ENCODE data around the gene TXNL1.
A peak's percentile ranks its signal among the peaks of the same experiment; 100 is the strongest.
"Not testable (repeated sequence)": the region's sequence is repeated elsewhere in the genome, so short reads cannot be mapped to it uniquely, and the experiment has no call there.

TXNL1 gene

GRCh38 chr18:56638232-56639103 lies at the start of gene TXNL1:
Gene TXNL1 (minus strand): TSS chr18:56638592. CDS start chr18:56638440, 152 bp downstream.
- DNase-seq (ENCODE audit: low spot score), result peak; percentile 99

DNA sequence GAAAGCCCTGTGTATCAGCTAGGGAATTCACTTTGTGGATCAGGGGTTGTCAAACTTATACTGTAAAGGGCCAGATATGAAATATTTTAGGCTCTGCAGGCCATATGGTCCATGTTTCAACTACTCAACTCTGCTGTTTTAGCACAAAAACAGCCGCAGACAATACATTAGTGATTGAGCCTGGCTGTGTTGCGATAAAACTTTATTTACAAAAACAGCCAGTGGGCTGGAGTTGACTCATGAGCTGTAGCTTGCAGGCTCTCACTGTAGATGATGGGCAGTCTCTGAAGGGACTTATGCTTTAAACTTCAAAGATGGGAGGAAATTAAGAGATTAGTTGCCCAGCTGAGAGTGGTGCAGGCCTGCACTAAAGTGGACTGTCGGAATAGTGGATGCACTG lies 45.9 kb upstream of the TXNL1 start:
- DNase-seq (ENCODE audit: low spot score), result no peak

DNA sequence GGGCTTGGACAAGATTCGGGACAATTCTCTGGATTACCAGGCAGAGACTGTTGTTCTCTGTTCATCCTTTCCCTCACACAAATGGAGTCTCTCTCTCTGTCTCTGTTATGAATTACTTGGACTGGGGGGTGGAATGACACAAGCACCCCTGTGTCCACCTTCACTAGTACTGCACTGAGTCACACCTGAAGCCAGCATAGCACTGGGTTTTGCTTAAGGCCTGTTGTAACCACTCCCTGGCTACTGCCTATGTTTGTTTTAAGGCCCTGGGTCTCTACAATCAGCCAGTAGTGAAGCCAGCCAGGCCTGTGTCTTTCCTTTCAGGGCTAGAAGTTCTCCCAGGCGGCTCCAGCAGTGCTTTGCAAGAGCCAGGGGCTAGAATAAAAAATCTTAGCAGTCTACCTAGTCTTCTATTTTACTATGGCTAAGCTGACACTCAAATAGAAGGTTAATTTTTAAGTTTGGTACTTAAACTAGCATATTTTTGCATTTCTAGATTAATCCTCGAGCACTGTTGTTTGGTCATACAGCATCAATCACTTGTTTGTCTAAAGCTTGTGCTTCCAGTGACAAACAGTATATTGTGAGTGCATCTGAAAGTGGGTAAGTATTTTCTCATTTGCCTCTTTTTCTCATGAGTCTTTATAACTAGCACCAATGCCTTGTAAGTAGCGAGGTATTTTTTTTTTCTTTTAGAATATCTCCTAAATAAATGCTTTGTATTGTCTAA lies 40.6 kb upstream of the TXNL1 start:
- no peak for DNase-seq (ENCODE audit: low spot score)

DNA sequence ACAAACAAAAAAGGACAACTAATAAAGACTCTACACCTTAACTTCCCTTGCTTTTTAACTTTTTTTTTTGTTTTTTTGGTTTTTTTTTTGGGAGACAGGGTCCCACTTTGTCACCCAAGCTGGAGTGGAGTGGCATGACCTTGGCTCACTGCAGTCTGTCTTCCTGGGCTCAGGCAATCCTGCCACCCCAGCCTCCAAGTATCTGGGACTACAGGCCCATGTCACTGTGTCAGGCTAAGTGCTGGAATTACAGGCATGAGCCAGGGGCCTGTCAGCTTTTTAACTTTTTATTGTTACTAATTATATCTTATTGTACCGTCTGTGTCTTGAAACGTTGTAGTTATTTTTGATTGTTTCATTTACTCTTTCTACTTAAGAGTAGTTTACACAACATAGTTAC lies 38.2 kb upstream of the TXNL1 start:
- no peak for DNase-seq (ENCODE audit: low spot score)

- no peak for DNase-seq (ENCODE audit: low spot score)
Observed at GRCh38 chr18:56672981-56673380, 34.6 kb upstream of the TXNL1 start.

- no peak for DNase-seq (ENCODE audit: low spot score)
Observed at GRCh38 chr18:56672391-56672790, 34.0 kb upstream of the TXNL1 start.

GRCh38 chr18:56662902-56663301 lies 24.5 kb upstream of the TXNL1 start:
- no peak for DNase-seq (ENCODE audit: low spot score)

GRCh38 chr18:56662502-56662901 lies 24.1 kb upstream of the TXNL1 start:
- DNase-seq (ENCODE audit: low spot score), result no peak

- DNase-seq (ENCODE audit: low spot score), result no peak
Observed at GRCh38 chr18:56662063-56662408, 23.6 kb upstream of the TXNL1 start.

- DNase-seq (ENCODE audit: low spot score), result no peak
Observed at GRCh38 chr18:56661360-56662062, 23.1 kb upstream of the TXNL1 start.

DNA sequence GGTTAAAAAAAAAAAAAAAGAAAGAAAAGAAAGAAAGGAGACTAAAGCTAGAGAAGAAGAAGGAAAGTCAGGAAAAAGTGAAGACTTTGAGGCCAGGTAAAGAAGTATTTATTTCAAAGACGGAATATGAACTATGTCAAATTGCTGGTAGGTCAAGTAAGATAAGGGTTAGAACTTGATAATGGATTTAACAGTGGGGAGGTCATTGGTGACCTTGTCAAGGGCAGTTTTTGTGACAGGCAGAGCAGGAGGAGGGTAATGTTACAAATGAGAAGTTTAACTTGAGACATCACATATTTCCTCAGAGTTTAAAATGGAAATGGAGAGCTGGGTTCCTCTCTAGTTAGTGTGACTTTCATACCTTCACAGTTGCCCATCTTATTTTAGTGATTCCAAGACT lies 22.3 kb upstream of the TXNL1 start:
- DNase-seq (ENCODE audit: low spot score), result no peak

GRCh38 chr18:56659111-56659510 lies 20.7 kb upstream of the TXNL1 start:
- no peak for DNase-seq (ENCODE audit: low spot score)

DNA sequence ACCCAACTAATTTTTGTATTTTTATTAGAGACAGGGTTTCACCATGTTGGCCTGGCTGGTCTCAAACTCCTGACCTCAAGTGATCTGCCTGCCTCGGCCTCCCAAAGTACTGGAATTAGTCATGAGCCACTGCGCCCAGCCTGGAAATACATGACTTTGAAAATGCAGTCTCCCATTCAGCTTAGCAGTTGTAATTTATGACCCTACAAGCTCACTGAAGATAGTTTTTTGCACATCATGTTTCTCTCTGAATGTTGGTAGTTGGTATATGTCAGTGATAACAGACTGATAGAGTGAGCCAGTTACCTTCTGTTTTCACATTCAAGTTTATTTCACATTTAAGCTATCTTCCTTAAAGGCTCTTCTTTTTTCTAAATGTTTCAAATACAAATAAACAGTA lies 19.9 kb upstream of the TXNL1 start:
- DNase-seq (ENCODE audit: low spot score), result no peak

- not testable (repeated sequence) for DNase-seq (ENCODE audit: low spot score)
Observed at GRCh38 chr18:56654280-56654679, 15.9 kb upstream of the TXNL1 start.

DNA sequence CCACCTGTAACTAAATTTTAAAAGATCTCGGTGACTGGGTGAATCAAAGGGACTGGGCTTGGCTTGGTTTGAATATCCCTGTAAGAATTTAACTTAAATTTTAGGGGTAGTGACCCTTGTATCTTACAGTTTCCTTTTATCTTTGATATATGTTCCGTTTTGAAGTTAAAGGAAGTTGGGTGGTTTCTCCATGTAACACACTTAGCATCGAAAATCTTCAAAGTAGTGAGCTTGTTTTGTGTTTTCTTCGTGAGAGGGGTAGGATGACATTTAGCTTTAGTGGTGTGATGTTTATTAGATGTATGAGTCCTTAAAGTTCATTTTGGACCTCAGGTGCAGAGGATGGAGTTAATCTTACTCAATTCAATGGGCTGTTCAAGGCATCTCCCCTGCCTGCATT lies 14.4 kb upstream of the TXNL1 start:
- no peak for DNase-seq (ENCODE audit: low spot score)

- DNase-seq (ENCODE audit: low spot score), result no peak
Observed at GRCh38 chr18:56651771-56652092, 13.3 kb upstream of the TXNL1 start.

DNA sequence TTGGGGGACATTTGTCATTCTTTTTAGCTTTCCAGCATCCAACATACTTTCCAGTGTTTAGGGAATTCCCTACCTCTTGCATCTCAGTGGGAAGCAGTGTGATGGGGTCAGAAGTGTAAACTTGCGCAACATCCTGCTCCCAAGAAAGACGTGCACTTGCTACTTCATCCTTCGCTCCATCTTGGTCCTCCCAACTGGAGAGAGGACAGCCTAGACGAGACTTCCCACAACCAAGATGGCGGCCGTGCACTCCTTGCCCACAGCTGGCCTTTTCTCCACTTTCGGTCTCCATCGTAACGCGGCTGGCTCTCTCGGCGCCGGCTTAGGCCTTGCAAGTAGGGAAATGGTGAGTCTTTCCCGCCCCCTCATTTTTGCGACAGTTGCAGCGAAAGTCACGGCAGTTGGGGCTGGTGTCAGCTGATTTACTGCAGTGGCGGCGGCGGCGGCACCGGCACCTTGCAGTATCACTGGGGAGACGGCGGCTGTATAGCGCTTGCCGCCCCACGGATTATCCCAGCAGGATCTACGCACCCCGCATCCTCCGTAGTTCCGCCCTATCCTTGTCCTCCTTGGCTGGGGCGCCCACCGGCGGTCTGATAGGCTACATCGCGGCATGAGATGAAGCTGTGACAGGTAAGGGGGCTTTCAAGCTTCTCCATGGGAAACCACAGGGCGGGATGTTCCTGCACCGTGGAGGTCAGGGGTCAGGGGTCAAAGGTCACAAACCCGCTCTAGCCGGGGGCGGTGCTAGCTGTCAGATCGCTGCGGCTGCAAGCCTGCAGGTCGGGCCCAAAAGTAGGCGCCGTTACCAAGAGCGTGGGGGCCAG lies 12.8 kb upstream of the TXNL1 start, which contains the start of gene WDR7:
TSS of gene WDR7 (plus strand) at position 416 of the 827 bp plus-strand sequence. CDS start 21,157 bp downstream, outside the sequence.
- peak; percentile 87 for DNase-seq (ENCODE audit: low spot score)

DNA sequence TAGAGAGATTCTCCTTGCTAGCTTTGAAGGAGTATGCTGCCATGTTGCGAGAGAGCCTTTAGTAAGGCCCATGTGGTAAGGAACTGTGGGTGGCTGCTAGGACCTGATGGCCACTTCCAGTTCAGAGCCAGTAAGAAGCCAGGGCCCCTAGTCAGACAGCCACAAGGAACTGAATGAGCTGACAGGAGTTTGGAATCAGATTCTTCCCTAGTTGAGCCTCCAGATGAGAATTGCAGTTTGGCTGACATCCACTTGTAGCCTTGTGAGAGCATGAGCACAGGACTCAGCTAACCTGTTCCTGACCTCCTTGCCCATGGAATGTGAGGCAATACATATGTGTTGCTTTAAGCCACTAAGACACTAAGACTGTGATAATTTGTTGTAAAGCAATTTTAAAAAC lies 11.6 kb upstream of the TXNL1 start:
- DNase-seq (ENCODE audit: low spot score), result no peak

DNA sequence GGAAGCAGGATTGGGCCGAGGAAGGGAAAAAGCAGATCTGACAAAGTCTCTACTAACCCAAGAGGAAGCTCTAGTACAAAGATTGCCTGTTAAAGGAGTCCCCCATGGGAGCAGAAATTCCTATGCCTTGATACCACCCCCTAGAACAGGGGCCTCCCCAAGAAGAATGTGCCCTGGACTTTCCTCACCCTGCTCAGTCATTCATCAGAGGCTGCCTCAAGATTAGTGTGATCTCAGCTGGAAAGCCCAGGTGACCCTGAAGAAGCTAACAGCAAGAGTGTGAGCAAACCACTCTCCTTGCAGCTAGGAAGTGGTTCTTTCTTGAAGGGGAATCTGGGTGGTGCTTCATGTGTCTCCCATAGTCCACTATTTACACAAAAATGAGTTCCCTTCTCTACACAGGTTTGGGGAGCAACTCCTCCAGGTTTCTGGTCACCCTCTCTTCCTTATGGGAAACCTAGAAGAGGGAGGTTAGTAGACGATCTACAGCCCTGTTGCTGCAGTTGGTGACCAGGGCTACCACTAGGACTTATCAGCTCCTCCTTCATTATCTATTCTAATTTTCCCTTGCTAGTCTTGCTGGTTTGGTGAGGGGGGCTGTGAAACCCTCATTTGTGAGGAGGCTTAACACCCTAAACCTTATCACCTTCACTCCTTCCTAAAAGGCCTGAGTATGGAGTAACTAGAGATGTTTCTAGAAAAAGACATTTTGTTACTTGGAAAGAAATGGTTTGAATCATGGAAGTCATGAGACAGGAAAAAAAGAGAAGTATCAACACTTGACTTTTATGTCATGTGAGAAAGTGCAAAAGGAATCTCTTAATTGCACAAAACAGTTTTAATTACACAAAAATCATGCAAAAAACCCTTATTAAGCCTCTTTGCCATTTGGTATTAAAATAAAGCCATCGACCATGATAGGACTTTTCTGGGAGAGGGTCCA lies 9.8 kb upstream of the TXNL1 start:
- no peak for DNase-seq (ENCODE audit: low spot score)

GRCh38 chr18:56647071-56647470 lies 8.7 kb upstream of the TXNL1 start:
- DNase-seq (ENCODE audit: low spot score), result no peak

Data from iPS-NIHi11 (cell line).